ENCODE measurements around the gene DPEP1.

DNA sequence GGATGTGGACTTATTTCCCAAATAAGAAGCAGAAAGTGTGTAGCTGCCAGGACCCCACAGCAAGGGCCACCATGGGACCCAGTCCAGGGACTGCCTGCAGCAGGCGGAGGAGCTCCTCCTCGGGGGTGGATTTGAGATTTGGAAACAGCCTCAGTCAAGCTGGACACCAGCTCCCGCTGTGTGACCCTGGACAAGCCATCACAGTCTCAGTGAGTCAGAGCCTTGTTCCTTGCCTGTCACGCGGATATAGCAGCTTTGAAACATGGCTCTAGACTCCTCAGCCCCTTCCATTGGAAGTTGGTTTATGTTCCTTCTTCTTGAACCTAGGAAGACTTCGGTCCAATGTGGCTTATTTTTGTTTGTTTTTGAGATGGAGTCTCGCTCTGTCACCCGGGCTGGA lies 12.5 kb upstream of the DPEP1 start:
- TF ChIP-seq, protein P1, sequence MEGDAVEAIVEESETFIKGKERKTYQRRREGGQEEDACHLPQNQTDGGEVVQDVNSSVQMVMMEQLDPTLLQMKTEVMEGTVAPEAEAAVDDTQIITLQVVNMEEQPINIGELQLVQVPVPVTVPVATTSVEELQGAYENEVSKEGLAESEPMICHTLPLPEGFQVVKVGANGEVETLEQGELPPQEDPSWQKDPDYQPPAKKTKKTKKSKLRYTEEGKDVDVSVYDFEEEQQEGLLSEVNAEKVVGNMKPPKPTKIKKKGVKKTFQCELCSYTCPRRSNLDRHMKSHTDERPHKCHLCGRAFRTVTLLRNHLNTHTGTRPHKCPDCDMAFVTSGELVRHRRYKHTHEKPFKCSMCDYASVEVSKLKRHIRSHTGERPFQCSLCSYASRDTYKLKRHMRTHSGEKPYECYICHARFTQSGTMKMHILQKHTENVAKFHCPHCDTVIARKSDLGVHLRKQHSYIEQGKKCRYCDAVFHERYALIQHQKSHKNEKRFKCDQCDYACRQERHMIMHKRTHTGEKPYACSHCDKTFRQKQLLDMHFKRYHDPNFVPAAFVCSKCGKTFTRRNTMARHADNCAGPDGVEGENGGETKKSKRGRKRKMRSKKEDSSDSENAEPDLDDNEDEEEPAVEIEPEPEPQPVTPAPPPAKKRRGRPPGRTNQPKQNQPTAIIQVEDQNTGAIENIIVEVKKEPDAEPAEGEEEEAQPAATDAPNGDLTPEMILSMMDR (IDR thresholded peaks at IDR 0.05; ENCODE audit: low read depth, low read length), result no peak
- TF ChIP-seq EZH2phosphoT487 (IDR thresholded peaks at IDR 0.05; ENCODE audit: low read depth), result no peak
